HG03439 (cell line): Measurements from ENCODE around the gene TTLL11.
"Not testable (repeated sequence)": the region's sequence is repeated elsewhere in the genome, so short reads cannot be mapped to it uniquely, and the experiment has no call there.

Experiments
- ATAC-seq: cut with Tn5 transposase; IDR thresholded peaks from one replicate; pipeline ENCODE4 v1.9.1; 2021; ENCODE audit warnings: mild to moderate bottlenecking, moderate library complexity; ENCODE audit not compliant: unreplicated experiment

The TTLL11 gene

DNA sequence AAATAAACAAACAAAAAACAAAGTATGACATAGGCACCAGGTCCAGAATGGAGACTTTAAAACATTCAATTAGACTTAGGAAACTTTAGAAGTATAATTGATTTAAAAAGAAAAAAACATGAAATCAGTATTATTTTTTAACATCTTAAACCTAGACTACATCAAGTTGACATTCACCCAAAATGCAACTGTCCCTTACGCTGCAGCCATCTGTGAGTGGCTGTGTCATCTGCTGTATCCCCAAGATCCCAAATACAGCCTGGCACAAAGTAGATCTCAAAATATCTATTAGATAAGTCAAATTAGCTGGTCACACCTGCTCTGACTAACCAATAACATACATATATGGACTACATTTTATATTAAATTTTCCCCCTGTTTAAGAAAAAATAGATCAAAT, 7.8 kb downstream of the TTLL11 start:
- no peak for ATAC-seq

DNA sequence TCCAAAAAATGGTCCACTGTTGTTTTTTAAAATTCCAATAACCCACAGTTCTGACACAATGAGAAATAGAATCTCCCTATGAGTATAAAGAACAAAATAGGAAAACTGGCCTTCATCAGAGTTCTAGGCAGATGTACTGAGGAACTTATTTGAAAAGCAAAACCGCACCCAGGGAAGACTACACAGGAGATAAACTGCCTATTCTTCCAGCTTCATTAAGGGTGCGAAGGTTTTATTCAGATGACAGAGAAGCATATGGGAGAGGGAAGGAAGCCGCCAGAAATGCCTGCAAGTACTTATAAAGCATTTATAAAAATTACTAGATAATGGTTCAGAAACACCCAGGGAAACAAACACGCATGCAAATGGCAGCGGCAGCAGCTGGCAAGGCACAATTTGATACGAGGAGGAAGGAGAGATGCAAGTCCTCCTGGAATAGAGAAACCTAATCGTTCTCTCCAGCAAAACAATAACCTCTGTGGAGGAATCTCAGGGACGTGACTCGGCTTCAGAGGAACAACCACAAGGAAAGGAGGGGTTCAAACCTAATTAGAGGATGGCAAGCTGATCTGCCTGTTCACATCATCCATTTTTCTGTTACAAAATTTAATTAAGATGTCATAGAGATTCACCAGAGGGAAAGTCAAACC, 9.0 kb downstream of the TTLL11 start:
- ATAC-seq, result no peak

DNA sequence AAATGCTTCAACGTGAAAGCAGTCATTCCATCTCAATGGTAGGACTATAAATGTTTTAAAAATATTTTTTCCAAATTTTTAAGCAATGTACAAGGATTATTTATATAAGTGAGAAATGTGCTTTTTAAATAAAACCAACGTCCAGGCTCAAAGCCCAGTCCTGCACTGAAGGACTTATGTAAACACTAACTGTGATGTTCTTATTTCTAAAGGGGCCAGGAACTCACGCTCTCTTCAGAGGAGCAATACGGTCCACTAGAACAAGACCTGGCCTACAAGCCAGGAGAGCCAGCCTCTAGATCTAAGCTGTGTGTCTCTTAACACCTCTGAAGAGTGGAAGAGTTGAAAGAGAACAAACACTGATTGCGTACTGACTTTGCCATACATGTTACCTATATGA, 12.1 kb downstream of the TTLL11 start:
- no peak for ATAC-seq

GRCh38 chr9:122078557-122078956, 14.6 kb downstream of the TTLL11 start:
- ATAC-seq, result no peak

DNA sequence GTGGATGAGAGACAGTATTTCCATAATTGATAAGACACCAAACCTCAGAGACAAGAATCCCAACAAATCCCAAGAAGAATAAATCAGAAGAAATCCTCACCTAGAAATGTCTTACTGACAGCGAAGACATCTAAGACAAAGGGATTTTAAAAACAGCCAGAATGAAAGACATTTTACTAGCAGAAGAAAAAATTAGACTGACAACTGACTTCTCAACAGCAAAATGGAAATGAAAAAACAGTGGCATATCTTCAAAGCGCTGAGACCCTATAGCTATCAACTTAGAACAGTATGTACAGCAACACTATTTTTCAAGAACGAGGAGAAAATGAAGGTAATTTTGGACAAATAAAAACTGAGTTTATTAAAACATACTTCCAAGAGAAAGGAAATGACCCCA, 16.3 kb downstream of the TTLL11 start:
- no peak for ATAC-seq

- no peak for ATAC-seq
Measured at GRCh38 chr9:122076117-122076516, 17.0 kb downstream of the TTLL11 start.

- ATAC-seq, result no peak
Measured at GRCh38 chr9:122075135-122076030, 17.7 kb downstream of the TTLL11 start.

- no peak for ATAC-seq
Measured at GRCh38 chr9:122071715-122072114, 21.4 kb downstream of the TTLL11 start.

DNA sequence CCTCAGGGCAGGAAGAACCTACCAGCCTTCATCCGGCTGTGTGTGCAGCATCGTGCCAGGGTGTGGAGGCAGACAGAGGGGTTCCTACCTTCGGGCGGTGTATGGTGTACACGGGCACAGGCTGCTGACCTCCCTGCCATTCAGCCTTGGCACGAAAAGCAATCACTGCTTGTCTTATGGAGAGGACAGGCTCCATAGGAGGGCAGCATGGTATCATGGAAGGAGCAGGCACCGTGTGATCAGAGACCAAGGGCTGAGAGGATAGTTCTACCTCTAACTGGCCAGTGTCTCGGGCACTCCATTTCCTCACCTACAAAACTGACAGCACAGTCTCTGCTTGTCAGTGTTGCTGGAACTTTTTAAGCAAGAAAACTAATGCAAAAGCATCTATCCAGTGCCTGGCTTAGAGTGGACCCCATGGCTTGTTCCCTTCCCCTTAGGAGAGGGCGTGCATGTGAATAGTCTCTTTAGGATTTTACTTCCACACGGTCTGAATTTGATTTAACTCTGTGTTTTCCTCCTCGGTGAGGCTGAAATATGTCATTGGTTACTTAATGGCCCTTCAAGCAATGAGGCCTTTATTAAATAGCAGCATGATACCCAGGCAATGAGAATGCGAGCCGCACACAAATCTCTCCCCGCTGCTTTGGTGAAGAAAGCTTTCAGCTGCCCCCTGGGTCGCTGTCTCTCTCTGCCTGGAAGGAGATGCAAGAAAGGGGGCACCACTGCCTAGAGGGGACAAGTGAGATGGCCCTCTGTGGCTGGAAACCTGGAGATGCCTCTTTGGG, 22.2 kb downstream of the TTLL11 start:
- ATAC-seq, result no peak

GRCh38 chr9:122066680-122067079, 26.4 kb downstream of the TTLL11 start:
- ATAC-seq, result not testable (repeated sequence)

DNA sequence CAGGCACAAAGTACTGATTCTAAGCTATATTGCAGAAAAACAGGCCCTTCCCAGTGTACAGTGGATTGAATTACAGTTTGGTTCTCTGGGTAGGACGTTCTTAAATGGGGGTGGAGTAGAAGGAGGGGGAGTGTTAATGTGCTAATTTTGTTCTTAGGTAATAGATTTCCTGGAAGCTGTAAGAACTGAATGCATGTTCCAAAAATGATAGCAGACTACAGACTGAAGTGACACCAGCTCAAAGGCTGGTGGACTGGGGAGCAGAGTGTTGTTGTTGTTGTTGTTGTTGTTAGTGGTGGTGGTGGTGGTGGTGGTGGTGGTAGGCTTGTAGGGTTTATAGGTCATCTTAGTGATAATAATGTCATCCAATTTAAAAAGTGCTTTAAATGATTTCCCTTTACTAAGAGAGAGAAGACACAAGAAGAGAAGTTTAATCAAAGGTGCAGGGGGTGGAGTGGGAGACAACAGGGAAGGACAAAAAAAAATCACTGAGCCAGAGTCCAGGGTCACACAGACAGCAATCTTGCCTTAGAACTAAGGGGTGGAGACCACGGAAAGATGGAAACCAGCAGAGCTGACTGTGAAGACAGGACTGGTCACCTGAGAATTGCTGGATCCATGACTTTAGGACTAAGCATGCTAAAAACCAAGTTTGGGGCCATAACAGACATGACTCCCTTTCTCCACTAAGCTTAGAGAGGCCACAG, 27.0 kb downstream of the TTLL11 start:
- no peak for ATAC-seq

GRCh38 chr9:122060481-122060880, 32.6 kb downstream of the TTLL11 start:
- ATAC-seq, result no peak

DNA sequence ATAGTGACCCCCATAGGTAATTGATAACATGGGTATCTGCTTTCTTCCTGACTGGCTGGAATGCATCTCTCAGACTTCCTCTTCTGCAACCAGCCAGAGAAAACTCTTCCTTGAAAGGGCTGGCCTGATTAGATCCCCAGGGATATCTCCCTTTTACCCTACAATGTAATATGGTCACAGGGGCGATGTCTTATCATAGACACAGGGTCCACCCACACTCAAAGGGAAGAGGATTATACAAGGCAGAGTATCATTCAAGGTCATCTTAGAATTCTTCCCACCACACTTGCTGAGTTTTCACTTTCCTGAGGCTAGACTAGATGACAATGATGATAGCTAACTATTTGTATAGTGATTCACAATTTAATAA, 33.2 kb downstream of the TTLL11 start:
- ATAC-seq, result no peak

DNA sequence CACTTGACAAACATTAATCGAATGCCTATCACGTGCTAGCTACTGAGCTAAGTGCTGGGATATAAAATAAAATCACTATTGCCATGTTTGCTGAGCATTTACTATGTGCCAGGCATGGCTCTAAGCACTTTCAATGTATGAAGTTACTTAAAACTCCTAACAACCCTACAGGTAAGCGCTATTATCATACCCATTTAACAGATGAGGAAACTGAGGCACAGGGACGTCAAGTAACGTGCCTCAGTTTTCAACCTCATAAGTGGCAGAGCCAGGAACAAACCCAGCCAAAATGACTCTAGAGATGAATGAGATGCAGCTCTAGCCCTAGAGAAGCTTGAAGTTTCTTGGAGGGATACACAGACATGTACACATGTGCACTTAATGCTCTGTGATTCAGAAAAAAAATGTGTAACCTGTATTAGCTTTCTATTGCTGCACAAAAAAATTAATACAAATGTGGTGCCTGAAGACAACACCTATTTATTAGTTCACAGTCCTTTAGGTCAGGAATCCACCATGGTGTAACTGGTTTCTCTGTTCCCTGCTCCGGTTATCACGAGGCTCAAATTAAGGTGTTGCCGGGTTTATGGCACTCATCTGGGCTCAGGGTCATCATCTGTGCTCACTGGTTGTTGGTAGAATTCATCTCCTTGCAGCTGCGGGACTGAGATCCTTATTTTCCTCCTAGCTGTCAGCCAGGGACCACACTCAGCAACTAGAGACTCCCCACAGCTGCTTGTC, 33.7 kb downstream of the TTLL11 start:
- ATAC-seq, result no peak

DNA sequence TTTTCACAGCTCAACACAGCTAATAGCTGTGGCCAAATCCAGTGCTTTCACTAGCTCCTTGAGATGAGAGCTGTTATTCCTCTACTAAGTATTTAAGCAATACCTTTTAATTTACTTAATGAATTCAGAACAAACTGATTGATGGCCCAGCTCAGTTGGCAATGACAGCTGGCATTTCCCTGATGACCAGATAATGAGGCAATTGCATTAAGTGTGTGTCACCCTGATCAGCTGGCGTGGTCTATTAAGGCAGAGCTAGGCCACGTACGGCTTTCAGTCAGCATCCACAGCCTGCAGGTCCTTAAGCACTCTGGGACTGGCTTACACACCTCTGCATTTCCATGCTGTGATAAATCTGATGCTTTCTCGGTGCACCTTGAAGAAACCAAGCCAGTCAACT, 34.4 kb downstream of the TTLL11 start:
- ATAC-seq, result no peak

DNA sequence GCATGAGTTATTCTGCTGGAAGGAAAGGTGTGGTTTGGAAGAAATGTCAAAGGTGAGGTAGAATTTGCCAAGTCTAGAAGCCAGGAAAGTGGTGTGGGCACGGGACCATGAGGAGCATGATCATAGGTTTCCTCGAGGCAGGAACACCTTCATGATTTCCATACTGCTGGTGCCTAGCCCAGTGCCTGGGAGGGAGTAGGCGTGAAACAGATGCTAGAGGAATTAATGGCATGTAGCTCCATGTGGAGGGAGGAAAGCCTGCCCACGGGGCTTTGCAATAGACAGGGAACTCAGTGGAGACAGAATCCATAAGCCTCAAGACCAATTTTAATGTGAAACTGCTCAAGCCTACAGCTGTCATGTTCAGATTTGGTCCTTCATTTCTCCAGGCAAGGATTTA, 35.1 kb downstream of the TTLL11 start:
- ATAC-seq, result no peak

DNA sequence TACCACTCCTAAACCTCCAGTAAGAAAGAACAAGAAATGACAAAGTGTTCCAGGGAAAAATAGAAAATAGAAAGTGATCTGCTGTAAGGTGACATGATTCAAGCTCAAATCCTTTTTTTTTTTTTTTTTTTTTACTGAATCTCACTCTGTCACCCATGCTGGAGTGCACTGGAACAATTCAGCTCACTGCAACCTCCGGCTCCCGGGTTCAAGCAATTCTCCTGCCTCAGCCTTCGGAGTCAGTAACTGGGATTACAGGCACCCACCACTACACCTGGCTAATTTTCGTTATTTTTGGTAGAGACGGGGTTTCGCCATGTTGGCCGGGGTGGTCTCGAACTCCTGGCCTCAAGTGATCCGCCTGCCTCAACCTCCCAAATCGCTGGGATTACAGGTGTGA, 35.9 kb downstream of the TTLL11 start:
- ATAC-seq, result no peak

DNA sequence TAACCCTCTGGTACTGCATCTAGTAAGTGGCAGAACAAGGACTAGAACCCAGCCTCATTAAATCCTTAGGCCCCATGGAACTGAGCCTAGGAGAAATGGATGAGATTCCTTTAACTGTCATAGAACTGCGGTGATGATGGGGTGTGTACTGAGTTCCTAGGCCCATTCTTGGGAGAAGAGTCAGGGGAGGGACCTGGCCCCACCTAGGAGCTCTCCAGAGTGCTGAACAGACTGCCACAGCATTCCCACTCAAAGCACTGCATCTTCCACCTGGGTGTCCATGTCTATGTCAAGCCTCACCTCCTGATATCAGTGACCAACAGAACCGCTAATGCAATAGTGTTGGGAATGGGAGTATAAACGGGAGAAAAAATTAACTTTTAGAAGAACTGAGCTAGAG, 36.6 kb downstream of the TTLL11 start:
- no peak for ATAC-seq

- ATAC-seq, result no peak
Measured at GRCh38 chr9:122055701-122056100, 37.4 kb downstream of the TTLL11 start.

- no peak for ATAC-seq
Measured at GRCh38 chr9:122053567-122054350, 39.3 kb downstream of the TTLL11 start.
